ENCODE results near the gene KDM6A.

The KDM6A gene

DNA sequence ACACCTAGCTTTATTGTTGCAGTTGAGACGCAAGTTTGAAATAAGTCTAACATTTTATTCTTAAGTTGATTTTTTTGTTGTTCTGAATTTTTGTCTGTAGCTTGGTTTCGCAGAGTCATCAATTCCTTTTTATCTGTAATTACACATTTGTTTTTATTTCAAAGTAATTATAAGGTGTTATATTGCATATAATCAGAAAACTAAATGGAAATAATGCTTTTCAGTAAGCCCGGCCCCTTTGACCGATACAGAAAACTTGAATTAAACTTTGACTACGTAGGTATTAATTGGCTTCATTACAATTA, 2.1 kb downstream of the KDM6A start:
- peak overlapping the region; percentile 78 for H3K4me3 ChIP-seq (replicated peaks; ENCODE audit: low read depth, low read length)
- DNase-seq (ENCODE audit: low read depth): no peak
- no peak for TF ChIP-seq CTCF (IDR thresholded peaks at IDR 0.05; ENCODE audit: low read length, missing control alignments)

GRCh38 chrX:44876086-44876485, 3.1 kb downstream of the KDM6A start:
- no peak for DNase-seq (ENCODE audit: low read depth)
- peak overlapping the region; percentile 78 for H3K4me3 ChIP-seq (replicated peaks; ENCODE audit: low read depth, low read length)
- TF ChIP-seq CTCF (IDR thresholded peaks at IDR 0.05; ENCODE audit: low read length, missing control alignments): no peak

GRCh38 chrX:44876767-44877166, 3.8 kb downstream of the KDM6A start:
- no peak overlapping the region for H3K4me3 ChIP-seq (replicated peaks; ENCODE audit: low read depth, low read length)
- DNase-seq (ENCODE audit: low read depth): no peak
- TF ChIP-seq CTCF (IDR thresholded peaks at IDR 0.05; ENCODE audit: low read length, missing control alignments): no peak

- no peak overlapping the region for H3K4me3 ChIP-seq (replicated peaks; ENCODE audit: low read depth, low read length)
- no peak for TF ChIP-seq CTCF (IDR thresholded peaks at IDR 0.05; ENCODE audit: low read length, missing control alignments)
- DNase-seq (ENCODE audit: low read depth): no peak
Observed at GRCh38 chrX:44878780-44879179, 5.8 kb downstream of the KDM6A start.

DNA sequence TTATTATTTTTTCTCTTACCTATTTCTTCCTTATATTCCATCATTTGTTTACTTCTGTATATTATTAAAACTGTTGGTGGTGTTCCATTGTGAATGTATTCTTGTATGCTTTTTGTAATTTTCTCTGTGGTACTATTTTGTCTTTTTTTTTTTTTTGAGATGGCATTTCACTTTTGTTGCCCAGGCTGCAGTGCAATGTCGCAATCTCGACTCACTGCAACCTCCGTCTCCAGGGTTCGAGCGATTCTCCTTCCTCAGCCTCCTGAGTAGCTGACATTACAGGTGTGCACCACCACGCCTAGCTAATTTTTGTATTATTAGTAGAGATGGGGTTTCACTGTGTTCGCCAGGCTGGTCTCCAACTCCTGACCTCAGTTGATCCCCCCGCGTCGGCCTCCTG, 8.6 kb downstream of the KDM6A start:
- H3K4me3 ChIP-seq (replicated peaks; ENCODE audit: low read depth, low read length): no peak overlapping the region
- TF ChIP-seq CTCF (IDR thresholded peaks at IDR 0.05; ENCODE audit: low read length, missing control alignments): no peak
- no peak for DNase-seq (ENCODE audit: low read depth)

DNA sequence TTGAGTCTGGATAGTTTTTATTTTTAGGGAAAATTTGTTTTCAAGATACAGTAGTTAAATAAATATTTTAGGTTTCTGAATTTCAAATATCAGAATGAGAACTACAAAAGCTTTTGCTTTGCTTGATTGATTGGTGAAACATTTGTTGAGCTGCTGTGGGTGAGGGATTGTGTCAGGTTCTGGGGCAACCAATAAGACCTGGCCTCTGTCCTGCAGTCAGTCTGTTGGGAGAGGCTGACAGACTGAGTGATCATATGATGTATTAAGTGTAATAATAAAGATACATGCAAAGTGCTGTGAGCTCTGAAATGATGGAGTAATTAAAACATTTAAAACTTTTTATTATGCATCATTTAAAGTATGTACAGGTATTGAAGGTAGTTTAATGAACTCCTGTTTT, 9.6 kb downstream of the KDM6A start:
- no peak for TF ChIP-seq CTCF (IDR thresholded peaks at IDR 0.05; ENCODE audit: low read length, missing control alignments)
- H3K4me3 ChIP-seq (replicated peaks; ENCODE audit: low read depth, low read length): no peak overlapping the region
- no peak for DNase-seq (ENCODE audit: low read depth)

GRCh38 chrX:44884944-44885343, 12.0 kb downstream of the KDM6A start:
- no peak for DNase-seq (ENCODE audit: low read depth)
- no peak overlapping the region for H3K4me3 ChIP-seq (replicated peaks; ENCODE audit: low read depth, low read length)
- no peak for TF ChIP-seq CTCF (IDR thresholded peaks at IDR 0.05; ENCODE audit: low read length, missing control alignments)
